ENCODE data around the gene SLC9C2.
"Not testable (repeated sequence)": the region's sequence is repeated elsewhere in the genome, so short reads cannot be mapped to it uniquely, and the experiment has no call there.

SLC9C2 gene

GRCh38 chr1:173529106-173529505 is 73.8 kb downstream of the SLC9C2 start:
- no peak for DNase-seq (ENCODE audit: low spot score)

GRCh38 chr1:173527151-173527826 is 75.6 kb downstream of the SLC9C2 start:
- no peak for DNase-seq (ENCODE audit: low spot score)

GRCh38 chr1:173525926-173526325 is 76.9 kb downstream of the SLC9C2 start:
- no peak for DNase-seq (ENCODE audit: low spot score)

DNA sequence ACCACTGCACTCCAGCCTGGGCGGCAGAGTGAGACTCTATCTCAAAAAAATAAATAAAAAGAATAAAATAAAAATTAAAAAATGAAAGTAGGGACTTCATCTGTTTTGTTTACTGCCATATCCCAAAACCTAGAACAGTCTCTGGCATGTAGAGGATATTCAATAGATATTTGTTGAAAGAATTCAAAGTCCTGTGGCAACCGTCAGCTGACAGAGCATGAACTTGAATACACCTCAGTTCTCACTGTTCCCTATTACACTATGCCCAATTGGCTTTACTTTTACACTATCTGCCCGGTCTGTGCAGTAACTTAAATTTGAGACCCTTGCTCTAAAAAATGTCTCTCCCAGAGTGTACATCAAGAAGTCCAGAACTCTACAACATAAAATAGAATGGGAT is 79.5 kb downstream of the SLC9C2 start:
- DNase-seq (ENCODE audit: low spot score), result no peak

- no peak for DNase-seq (ENCODE audit: low spot score)
These were observed 82.1 kb downstream of the SLC9C2 start for GRCh38 chr1:173520799-173521198.

GRCh38 chr1:173514503-173514902 is 88.4 kb downstream of the SLC9C2 start:
- not testable (repeated sequence) for DNase-seq (ENCODE audit: low spot score)

DNA sequence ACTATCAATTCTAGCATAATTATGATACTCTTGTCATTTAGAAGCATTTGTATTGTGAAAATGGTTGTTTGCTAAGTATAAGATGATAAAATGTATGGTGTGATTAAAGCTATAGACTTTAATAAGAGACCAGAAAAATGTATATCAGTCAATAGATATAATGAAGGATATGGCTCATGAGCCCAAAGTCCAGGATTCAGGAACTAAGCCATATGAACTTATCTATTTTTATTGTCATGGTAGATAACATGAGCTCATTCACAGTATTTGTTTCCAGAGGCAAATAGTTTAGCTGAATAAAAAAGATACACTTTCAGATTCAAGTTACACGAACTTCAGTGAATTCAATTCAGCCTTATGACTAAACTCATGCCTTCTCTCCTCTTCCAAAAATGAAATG is 93.1 kb downstream of the SLC9C2 start:
- DNase-seq (ENCODE audit: low spot score), result no peak

GRCh38 chr1:173508541-173508940 is 94.3 kb downstream of the SLC9C2 start:
- DNase-seq (ENCODE audit: low spot score), result no peak

DNA sequence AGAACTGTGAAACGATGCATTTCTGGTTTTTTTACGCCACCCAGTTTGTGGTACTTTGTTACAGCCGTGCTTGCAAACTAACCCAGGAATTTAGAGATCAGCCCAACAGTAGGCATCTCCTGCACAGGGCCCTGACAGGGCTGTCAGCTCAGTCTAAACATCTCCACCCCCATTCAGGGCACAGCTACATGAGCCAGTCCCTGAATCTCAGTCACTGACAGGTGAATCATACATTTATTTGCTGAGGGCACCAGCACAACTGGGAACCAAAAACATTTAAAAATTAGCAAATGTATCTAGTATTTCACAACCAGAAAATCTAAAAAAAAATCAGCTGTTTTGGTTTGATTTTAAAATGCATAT is 95.0 kb downstream of the SLC9C2 start:
- DNase-seq (ENCODE audit: low spot score), result no peak

- no peak for DNase-seq (ENCODE audit: low spot score)
These were observed 95.5 kb downstream of the SLC9C2 start for GRCh38 chr1:173507205-173507846.

- DNase-seq (ENCODE audit: low spot score), result no peak
These were observed 96.4 kb downstream of the SLC9C2 start for GRCh38 chr1:173506437-173506836.

DNA sequence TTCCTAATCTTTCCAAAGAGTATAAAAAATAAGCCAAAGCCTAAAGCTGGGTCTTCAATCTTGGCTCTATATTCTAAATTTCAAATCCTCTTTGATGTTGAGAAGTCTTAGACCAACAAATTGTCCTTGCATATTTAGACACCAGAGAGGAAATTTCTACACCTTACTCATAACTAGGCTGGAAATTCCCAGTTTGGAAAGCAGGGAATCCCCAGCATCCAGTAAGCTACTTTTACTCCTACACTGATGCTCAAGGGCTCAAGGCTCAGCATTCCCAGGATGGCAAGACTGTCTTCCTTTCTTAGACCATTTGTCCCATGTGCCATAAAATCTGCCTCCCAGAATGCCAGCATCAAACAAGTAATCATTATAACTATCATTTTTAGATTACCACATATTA is 97.5 kb downstream of the SLC9C2 start:
- no peak for DNase-seq (ENCODE audit: low spot score)

DNA sequence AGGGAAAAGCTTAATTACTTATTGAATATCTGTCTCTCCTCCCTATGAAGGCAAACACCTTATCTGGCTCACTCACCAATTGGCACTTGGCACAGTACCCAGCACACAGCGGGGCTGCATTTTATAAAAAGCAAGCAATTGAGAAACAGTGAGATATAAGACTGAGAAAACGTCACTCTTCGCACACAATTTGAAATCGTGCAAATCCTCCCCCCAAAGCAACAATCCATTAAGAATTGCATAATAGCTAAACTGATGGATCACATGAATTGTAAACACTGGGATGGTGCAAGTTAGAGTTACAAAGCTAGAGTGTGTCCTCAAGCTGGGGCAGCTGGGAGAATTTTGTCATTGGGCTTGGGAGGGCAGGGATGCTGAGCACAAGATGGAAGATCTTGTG is 98.6 kb downstream of the SLC9C2 start:
- no peak for DNase-seq (ENCODE audit: low spot score)

GRCh38 chr1:173503391-173503790 is 99.5 kb downstream of the SLC9C2 start:
- no peak for DNase-seq (ENCODE audit: low spot score)

GRCh38 chr1:173502104-173502503 is 100.8 kb downstream of the SLC9C2 start:
- DNase-seq (ENCODE audit: low spot score), result no peak

DNA sequence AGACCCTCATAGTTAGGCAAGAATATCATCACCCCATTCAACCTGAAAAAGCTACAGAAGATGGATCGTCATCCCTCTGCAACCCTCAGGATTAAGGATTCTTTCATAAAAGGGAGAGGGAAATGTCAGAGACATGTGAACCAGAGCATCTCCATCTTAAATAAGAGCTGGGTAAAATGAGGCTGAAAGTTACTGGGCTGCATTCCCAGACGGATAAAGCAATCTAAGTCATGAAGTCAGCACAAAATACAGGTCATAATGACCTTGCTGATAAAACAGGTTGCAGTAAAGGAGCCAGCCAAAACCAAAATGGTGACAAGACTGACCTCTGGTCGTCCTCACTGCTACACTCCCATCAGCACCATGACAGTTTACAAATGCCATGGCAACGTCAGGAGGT is 103.1 kb downstream of the SLC9C2 start:
- DNase-seq (ENCODE audit: low spot score), result no peak

DNA sequence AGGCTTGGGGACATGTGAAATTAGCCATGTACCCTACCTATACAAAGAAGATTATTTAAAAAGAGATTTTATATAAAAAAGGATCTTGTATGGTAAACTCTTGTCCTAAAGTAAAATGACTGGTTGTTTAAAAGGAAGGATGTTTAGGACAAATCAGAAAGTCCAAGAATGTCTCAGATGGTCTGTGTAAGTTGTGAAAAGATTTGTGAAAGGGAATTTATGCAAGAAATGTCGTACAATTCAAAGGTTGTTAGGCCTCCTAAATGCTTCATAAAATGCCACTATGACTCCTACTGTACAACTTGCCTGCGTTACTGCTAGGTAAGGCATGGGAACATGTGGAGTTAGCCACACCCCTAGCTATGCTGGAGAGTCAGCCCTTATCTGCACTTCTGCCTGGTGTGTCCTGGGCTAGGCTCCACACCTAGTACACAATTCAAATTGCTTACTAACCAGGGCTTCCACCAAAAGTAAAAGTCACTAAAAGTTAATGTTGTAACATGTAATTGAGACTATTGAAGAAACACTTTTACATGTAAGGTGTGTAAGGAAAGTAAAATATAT is 106.0 kb downstream of the SLC9C2 start:
- no peak for DNase-seq (ENCODE audit: low spot score)

GRCh38 chr1:173495609-173496267 is 107.1 kb downstream of the SLC9C2 start:
- DNase-seq (ENCODE audit: low spot score), result no peak

DNA sequence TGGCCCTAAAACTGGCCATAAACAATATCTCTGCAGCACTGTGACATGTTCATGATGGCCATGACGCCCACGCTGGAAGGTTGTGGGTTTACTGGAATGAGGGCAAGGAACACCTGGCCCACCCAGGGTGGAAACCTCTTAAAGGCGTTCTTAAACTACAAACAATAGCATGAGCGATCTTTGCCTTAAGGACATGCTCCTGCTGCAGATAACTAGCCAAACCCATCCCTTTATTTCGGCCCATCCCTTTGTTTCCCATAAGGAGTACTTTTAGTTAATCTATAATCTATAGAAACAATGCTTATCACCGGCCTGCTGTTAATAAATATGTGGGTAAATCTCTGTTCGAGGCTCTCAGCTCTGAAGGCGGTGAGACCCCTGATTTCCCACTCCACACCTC is 109.7 kb downstream of the SLC9C2 start:
- not testable (repeated sequence) for DNase-seq (ENCODE audit: low spot score)

DNA sequence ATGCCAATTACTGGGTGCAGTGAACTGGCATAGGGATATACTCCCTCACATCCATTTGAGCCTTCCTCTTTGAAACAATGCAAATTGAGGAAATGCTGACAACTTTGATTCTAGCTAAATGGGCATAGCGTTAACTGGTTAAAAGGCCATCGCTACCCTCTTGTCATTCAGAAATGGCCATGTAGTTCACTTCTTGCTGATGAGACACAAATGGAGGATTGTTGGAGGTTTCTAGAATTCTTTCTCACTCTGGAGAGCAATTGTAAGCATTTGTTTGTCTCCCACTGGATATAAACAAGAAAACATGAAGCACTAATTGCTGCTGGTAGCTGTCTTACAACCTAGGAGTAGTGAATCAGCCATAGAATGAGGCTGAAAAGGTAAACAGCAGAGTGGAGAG is 111.4 kb downstream of the SLC9C2 start:
- DNase-seq (ENCODE audit: low spot score), result no peak

- DNase-seq (ENCODE audit: low spot score), result no peak
These were observed 112.9 kb downstream of the SLC9C2 start for GRCh38 chr1:173489929-173490328.

DNA sequence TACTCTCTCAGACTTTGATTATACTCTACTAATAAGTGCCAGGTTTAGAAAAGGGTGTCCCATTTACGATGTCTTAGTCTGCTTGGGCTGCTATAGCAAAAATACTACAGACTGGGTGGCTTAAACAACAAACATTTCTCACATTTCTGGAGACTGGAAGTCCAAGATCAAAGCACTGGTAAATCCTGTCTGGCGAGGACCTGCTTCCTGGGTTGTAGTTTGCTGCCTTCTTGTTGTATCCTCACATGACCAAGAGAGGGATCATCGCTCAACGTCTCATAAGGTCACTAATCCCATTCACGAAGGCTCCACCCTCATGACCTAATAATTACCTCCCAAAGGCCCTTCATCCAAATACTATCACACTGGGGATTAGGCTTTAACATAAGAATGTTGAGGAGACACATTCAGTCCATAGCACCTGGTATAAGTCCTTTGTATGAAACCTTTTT is 113.7 kb downstream of the SLC9C2 start:
- DNase-seq (ENCODE audit: low spot score), result no peak

DNA sequence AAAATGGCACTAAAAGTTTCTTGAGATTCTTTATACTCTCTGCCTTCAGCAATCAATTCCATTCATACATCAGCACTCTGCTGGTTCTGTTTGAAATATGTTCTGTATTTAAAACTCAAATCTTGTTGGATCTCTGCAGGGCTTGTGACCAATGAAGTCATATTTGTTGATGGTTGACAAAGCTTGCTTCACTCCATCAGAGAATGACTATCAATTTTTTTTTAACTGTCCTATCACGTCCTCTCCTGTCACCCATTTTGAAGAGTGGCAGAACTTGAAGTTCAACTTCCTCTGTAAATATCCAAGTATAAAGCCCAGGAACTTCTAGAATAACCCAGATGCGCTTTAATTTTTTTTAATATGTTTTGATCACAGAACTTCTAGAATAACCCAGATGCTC is 114.9 kb downstream of the SLC9C2 start:
- no peak for DNase-seq (ENCODE audit: low spot score)
